ENCODE data around the gene SPATA18. TPM values are rescaled to one million over a fixed set of nuclear protein-coding genes. Genes with fewer than 3 reads are reported as not detected.

Gene SPATA18
- total RNA-seq, 2 experiments from 2014 or later = not detected

DNA sequence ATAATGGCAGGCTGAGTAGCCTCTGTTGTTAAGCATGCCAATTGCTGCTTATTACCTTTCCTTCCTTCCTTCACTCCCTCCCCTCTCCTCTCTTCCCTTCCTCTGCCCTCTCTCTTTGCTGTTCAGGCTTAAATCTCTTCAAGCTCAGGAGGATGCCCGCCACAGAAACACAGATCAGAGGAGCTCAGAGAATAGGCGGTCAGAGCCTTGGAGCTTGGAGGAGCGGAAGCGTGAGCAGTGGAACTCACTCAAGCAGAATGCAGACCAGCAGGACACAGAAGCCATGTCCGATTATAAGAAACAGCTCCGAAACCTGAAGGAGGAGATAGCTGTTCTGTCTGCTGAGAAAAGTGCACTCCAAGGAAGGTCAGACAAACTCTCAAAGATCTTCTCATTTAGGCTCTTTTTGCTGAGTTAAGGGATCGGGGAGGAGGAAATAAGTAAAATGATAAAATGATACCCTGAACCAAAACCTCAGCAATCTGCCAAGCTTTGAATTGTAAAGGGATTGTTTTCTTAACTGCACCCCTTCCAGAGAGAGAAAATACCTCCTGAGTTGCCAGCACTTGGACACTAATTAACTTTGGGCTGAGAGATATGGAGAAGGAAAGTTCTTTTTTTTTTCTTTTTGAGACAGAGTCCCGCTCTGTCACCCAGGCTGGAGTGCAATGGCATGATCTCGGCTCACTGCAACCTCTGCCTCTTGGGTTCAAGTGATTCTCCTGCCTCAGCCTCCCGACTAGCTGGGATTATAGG, 20.9 kb downstream of the SPATA18 start:
- no peak for ATAC-seq (ENCODE audit: poor library complexity)
- H3K27me3 Mint-ChIP-seq = peaks cover 69% of the 10 kb centered on the region
- TF ChIP-seq, protein P1, sequence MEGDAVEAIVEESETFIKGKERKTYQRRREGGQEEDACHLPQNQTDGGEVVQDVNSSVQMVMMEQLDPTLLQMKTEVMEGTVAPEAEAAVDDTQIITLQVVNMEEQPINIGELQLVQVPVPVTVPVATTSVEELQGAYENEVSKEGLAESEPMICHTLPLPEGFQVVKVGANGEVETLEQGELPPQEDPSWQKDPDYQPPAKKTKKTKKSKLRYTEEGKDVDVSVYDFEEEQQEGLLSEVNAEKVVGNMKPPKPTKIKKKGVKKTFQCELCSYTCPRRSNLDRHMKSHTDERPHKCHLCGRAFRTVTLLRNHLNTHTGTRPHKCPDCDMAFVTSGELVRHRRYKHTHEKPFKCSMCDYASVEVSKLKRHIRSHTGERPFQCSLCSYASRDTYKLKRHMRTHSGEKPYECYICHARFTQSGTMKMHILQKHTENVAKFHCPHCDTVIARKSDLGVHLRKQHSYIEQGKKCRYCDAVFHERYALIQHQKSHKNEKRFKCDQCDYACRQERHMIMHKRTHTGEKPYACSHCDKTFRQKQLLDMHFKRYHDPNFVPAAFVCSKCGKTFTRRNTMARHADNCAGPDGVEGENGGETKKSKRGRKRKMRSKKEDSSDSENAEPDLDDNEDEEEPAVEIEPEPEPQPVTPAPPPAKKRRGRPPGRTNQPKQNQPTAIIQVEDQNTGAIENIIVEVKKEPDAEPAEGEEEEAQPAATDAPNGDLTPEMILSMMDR (IDR thresholded peaks at IDR 0.05) = no peak
- H3K9me3 Mint-ChIP-seq = no peaks in the 10 kb centered on the region
- intact Hi-C loops (cut with DNase I, micrococcal nuclease) = no loop called here
- Histone ChIP-seq H3K4me3 (ENCODE audit: low read length) (no peak overlapping the region), H3K9me3 (ENCODE audit: control insufficient read depth in 1 of 2, insufficient read depth in 1 of 2, low read length in 2 of 2) (peaks cover 0 to 5% of the 10 kb centered on the region in 2 experiments), H3K36me3 (ENCODE audit: insufficient read depth, low read length) (no peaks in the 10 kb centered on the region), H3K27me3 (ENCODE audit: control insufficient read depth in 1 of 2, insufficient read depth in 2 of 2, low read length in 2 of 2) (peaks cover 10 to 37% of the 10 kb centered on the region in 2 experiments), H3K27ac (ENCODE audit: low read depth in 1 of 2, low read length in 2 of 2) (no peak overlapping the region), H3K4me1 (ENCODE audit: insufficient read depth, low read length) (no peaks in the 10 kb centered on the region)
- H3K27ac Mint-ChIP-seq = no peak overlapping the region
- ChIA-PET POLR2A (no interaction called here), CTCF (no interaction called here)
- H3K4me1 Mint-ChIP-seq (ENCODE audit: low read depth) = no peaks in the 10 kb centered on the region
- H3K4me3 Mint-ChIP-seq = no peak overlapping the region
- no peak for DNase-seq
- no peaks in the 10 kb centered on the region for H3K36me3 Mint-ChIP-seq (ENCODE audit: low read depth)

DNA sequence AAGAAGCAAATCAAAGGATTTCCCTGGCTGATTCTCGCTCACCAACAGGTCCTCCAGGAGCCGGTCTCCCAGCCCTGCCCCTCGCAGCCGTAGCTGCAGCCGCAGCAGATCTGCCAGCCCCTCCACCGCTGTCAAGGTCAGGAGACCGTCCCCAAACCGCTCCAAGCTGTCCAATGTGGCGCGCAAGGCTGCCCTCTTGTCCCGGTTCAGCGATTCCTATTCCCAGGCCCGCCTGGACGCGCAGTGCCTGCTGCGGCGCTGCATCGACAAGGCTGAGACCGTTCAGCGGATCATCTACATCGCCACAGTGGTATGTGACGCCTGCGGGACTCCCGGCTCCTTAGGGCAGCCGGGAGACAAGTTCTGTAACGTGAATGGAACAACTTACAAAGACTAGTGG, 25.6 kb downstream of the SPATA18 start:
- Mint-ChIP-seq H3K36me3 (ENCODE audit: low read depth) (no peaks in the 10 kb centered on the region), H3K27ac (no peak overlapping the region), H3K27me3 (peaks cover 66% of the 10 kb centered on the region), H3K4me3 (no peak overlapping the region), H3K9me3 (no peaks in the 10 kb centered on the region), H3K4me1 (ENCODE audit: low read depth) (no peaks in the 10 kb centered on the region)
- ATAC-seq (ENCODE audit: poor library complexity) = no peak
- Histone ChIP-seq H3K4me1 (ENCODE audit: insufficient read depth, low read length) (no peaks in the 10 kb centered on the region), H3K4me3 (ENCODE audit: low read length) (no peak overlapping the region), H3K36me3 (ENCODE audit: insufficient read depth, low read length) (no peaks in the 10 kb centered on the region), H3K27me3 (ENCODE audit: control insufficient read depth in 1 of 2, insufficient read depth in 2 of 2, low read length in 2 of 2) (peaks cover 10 to 29% of the 10 kb centered on the region in 2 experiments), H3K9me3 (ENCODE audit: control insufficient read depth in 1 of 2, insufficient read depth in 1 of 2, low read length in 2 of 2) (peaks cover 0 to 5% of the 10 kb centered on the region in 2 experiments), H3K27ac (ENCODE audit: low read depth in 1 of 2, low read length in 2 of 2) (no peak overlapping the region)
- POLR2A ChIA-PET = no interaction called here
- TF ChIP-seq, protein P1 (IDR thresholded peaks at IDR 0.05) = no peak
- CTCF ChIA-PET = no interaction called here
- no peak for DNase-seq
- intact Hi-C loops (cut with DNase I, micrococcal nuclease) = no loop called here

DNA sequence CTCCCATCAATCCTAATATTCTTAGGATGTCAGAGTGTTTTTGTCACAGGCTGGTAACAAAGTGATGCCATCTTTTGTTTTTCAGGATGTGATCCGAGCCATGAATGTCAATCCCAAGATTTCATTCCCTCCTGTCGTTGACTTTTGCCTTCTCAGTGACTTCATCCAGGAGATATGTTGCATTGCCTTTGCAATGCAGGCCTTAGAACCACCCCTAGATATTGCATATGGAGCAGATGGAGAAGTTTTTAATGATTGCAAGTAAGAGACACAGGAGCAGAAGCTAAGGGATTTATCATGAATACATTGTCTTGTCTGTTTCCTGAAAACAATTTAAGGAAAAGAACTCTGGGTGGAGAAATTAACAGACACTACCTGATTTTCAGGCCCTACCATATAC, 28.6 kb downstream of the SPATA18 start:
- DNase-seq (no peak), ATAC-seq (ENCODE audit: poor library complexity) (no peak)
- H3K4me3 Mint-ChIP-seq = no peak overlapping the region
- peaks cover 57% of the 10 kb centered on the region for H3K27me3 Mint-ChIP-seq
- Histone ChIP-seq H3K27me3 (ENCODE audit: control insufficient read depth in 1 of 2, insufficient read depth in 2 of 2, low read length in 2 of 2) (peaks cover 10 to 14% of the 10 kb centered on the region in 2 experiments), H3K27ac (ENCODE audit: low read depth in 1 of 2, low read length in 2 of 2) (no peak overlapping the region), H3K9me3 (ENCODE audit: control insufficient read depth in 1 of 2, insufficient read depth in 1 of 2, low read length in 2 of 2) (peaks cover 0 to 5% of the 10 kb centered on the region in 2 experiments), H3K4me1 (ENCODE audit: insufficient read depth, low read length) (no peaks in the 10 kb centered on the region), H3K4me3 (ENCODE audit: low read length) (no peak overlapping the region), H3K36me3 (ENCODE audit: insufficient read depth, low read length) (no peaks in the 10 kb centered on the region)
- intact Hi-C loops (cut with DNase I, micrococcal nuclease) = no loop called here
- H3K4me1 Mint-ChIP-seq (ENCODE audit: low read depth) = no peaks in the 10 kb centered on the region
- CTCF ChIA-PET = no interaction called here
- H3K9me3 Mint-ChIP-seq = no peaks in the 10 kb centered on the region
- H3K27ac Mint-ChIP-seq = no peak overlapping the region
- TF ChIP-seq, protein P1 (IDR thresholded peaks at IDR 0.05) = no peak
- POLR2A ChIA-PET = no interaction called here
- no peaks in the 10 kb centered on the region for H3K36me3 Mint-ChIP-seq (ENCODE audit: low read depth)

Data from CD4-positive, alpha-beta T cell (primary cell).